H9 (cell line): ENCODE data around the gene RTN1. TPM values are rescaled to one million over a fixed set of nuclear protein-coding genes. Genes with fewer than 3 reads are reported as not detected.

Source experiments
- DNase-seq: peaks from one replicate; pipeline ENCODE4 v3.0.0-alpha.2; 2017
- H2AFZ ChIP-seq: one replicate; pipeline ENCODE4 v1.6.1; 2013; ENCODE audit warnings: mild to moderate bottlenecking, low read length, control low read depth, moderate library complexity
- H2AK5ac ChIP-seq: 2 replicates; pipeline ENCODE4 v1.6.1; 2013; ENCODE audit warnings: low read length, control low read depth, mixed read lengths; ENCODE audit not compliant: insufficient read length
- H2BK120ac ChIP-seq: one replicate; pipeline ENCODE4 v1.6.1; 2013; ENCODE audit warnings: low read depth, mild to moderate bottlenecking, low read length, control low read depth, inconsistent platforms; ENCODE audit not compliant: poor library complexity, severe bottlenecking
- H2BK12ac ChIP-seq: 2 replicates; pipeline ENCODE4 v1.6.1; 2013; ENCODE audit warnings: low read length, control low read depth, mixed read lengths, low read depth; ENCODE audit not compliant: insufficient read length
- H2BK15ac ChIP-seq: 2 replicates; pipeline ENCODE4 v1.6.1; 2013; ENCODE audit warnings: low read depth, low read length, control low read depth
- H2BK20ac ChIP-seq: one replicate; pipeline ENCODE4 v1.6.1; 2013; ENCODE audit warnings: low read depth, mild to moderate bottlenecking, low read length, control low read depth, inconsistent platforms; ENCODE audit not compliant: poor library complexity, severe bottlenecking
- H2BK5ac ChIP-seq: 2 replicates; pipeline ENCODE4 v1.6.1; 2013; ENCODE audit warnings: low read length, control low read depth, mixed read lengths; ENCODE audit not compliant: insufficient read length
- H3K14ac ChIP-seq: 2 replicates; pipeline ENCODE4 v1.6.1; 2013; ENCODE audit warnings: low read length, control low read depth; ENCODE audit not compliant: insufficient read depth
- H3K18ac ChIP-seq: 2 replicates; pipeline ENCODE4 v1.6.1; 2013; ENCODE audit warnings: low read depth, mild to moderate bottlenecking, mixed read lengths, low read length, control low read depth; ENCODE audit not compliant: insufficient read length
- H3K23ac ChIP-seq: 2 replicates; pipeline ENCODE4 v1.6.1; 2013; ENCODE audit warnings: low read length, control low read depth, mixed read lengths, low read depth; ENCODE audit not compliant: insufficient read length
- H3K23me2 ChIP-seq: 2 replicates; pipeline ENCODE4 v1.6.1; 2013; ENCODE audit warnings: low read depth, mild to moderate bottlenecking, mixed read lengths, low read length, control low read depth; ENCODE audit not compliant: insufficient read length, poor library complexity, severe bottlenecking
- H3K27ac ChIP-seq: 2 replicates; pipeline ENCODE4 v1.5.1; 2013; ENCODE audit warnings: low read length, control low read depth, mixed read lengths, low read depth; ENCODE audit not compliant: insufficient read length
- H3K27me3 ChIP-seq: 2 replicates; pipeline ENCODE4 v1.6.1; 2013; ENCODE audit warnings: low read length, control low read depth, inconsistent platforms; ENCODE audit not compliant: insufficient read depth
- H3K4ac ChIP-seq: 2 replicates; pipeline ENCODE4 v1.6.1; 2013; ENCODE audit warnings: low read depth, mild to moderate bottlenecking, control low read depth, inconsistent platforms, low read length, moderate library complexity
- H3K4me1 ChIP-seq: 2 replicates; pipeline ENCODE4 v1.6.1; 2013; ENCODE audit warnings: low read length, control low read depth, inconsistent platforms; ENCODE audit not compliant: insufficient read depth
- H3K4me2 ChIP-seq: 2 replicates; pipeline ENCODE4 v1.6.1; 2013; ENCODE audit warnings: low read length, control low read depth, mixed read lengths; ENCODE audit not compliant: insufficient read length, insufficient read depth
- H3K56ac ChIP-seq: 2 replicates; pipeline ENCODE4 v1.6.1; 2013; ENCODE audit warnings: low read depth, mild to moderate bottlenecking, mixed read lengths, low read length, control low read depth; ENCODE audit not compliant: insufficient read length
- H3K79me1 ChIP-seq: 2 replicates; pipeline ENCODE4 v1.6.1; 2013; ENCODE audit warnings: low read depth, mild to moderate bottlenecking, moderate library complexity, low read length, control low read depth, inconsistent platforms; ENCODE audit not compliant: insufficient read depth, poor library complexity, severe bottlenecking
- H3K79me2 ChIP-seq: 2 replicates; pipeline ENCODE4 v1.6.1; 2013; ENCODE audit warnings: low read length, control low read depth, inconsistent platforms; ENCODE audit not compliant: insufficient read depth
- H3K9ac ChIP-seq: 2 replicates; pipeline ENCODE4 v1.6.1; 2013; ENCODE audit warnings: low read length, control low read depth, mixed read lengths; ENCODE audit not compliant: insufficient read length; ENCODE audit errors: extremely low read depth
- H3K9me3 ChIP-seq: one replicate; pipeline ENCODE4 v1.6.1; 2013; ENCODE audit warnings: low read depth, low read length, inconsistent platforms; ENCODE audit not compliant: control insufficient read depth
- H3T11ph ChIP-seq: one replicate; pipeline ENCODE4 v1.6.1; 2013; ENCODE audit warnings: mild to moderate bottlenecking, low read length, control low read depth, inconsistent platforms
- H4K20me1 ChIP-seq: one replicate; pipeline ENCODE4 v1.6.1; 2013; ENCODE audit not compliant: control insufficient read depth, insufficient read length, insufficient read depth
- H4K5ac ChIP-seq: 2 replicates; pipeline ENCODE4 v1.6.1; 2013; ENCODE audit warnings: low read depth, mild to moderate bottlenecking, mixed read lengths, low read length, control low read depth; ENCODE audit not compliant: insufficient read length
- H4K8ac ChIP-seq: replicated peaks from 2 replicates; pipeline ENCODE4 v1.6.1; 2013; ENCODE audit warnings: low read length, control low read depth, mixed read lengths, low read depth; ENCODE audit not compliant: insufficient read length
- H4K91ac ChIP-seq: 2 replicates; pipeline ENCODE4 v1.6.1; 2013; ENCODE audit warnings: low read depth, mild to moderate bottlenecking, moderate library complexity, mixed read lengths, low read length, control low read depth; ENCODE audit not compliant: insufficient read length
- H3K27ac Mint-ChIP-seq, 3 experiments: 2 replicates in 2 of 3; 3 replicates in 1 of 3; pipeline ENCODE4 v1.8.0; 2020 to 2021; ENCODE audit warnings: mixed read lengths in 3 of 3, mild to moderate bottlenecking in 1 of 3, moderate library complexity in 1 of 3
- H3K27me3 Mint-ChIP-seq: 2 replicates; pipeline ENCODE4 v1.8.0; 2021; ENCODE audit warnings: low read depth, mild to moderate bottlenecking, moderate library complexity, mixed read lengths
- H3K36me3 Mint-ChIP-seq, 3 experiments: 2 replicates in 2 of 3; 3 replicates in 1 of 3; pipeline ENCODE4 v1.8.0; 2020 to 2021; ENCODE audit warnings: low read depth in 3 of 3, mixed read lengths in 3 of 3; ENCODE audit not compliant: insufficient read depth in 1 of 3
- H3K4me1 Mint-ChIP-seq, 2 experiments: 2 replicates each; pipeline ENCODE4 v1.8.0; 2020; ENCODE audit warnings: mixed read lengths in 2 of 2
- H3K4me3 Mint-ChIP-seq, 2 experiments: 2 replicates in 1 of 2; 3 replicates in 1 of 2; pipeline ENCODE4 v1.8.0; 2020 to 2021; ENCODE audit warnings: mild to moderate bottlenecking in 2 of 2, mixed read lengths in 2 of 2, moderate library complexity in 1 of 2
- H3K9me3 Mint-ChIP-seq, 2 experiments: 2 replicates in 1 of 2; 3 replicates in 1 of 2; pipeline ENCODE4 v1.8.0; 2020; ENCODE audit warnings: mild to moderate bottlenecking in 2 of 2, mixed read lengths in 2 of 2, moderate library complexity in 1 of 2
- CTCF ChIP-seq: fragments of 200-600 bp; sonication (generic); conservative IDR thresholded peaks from 3 replicates; pipeline ENCODE4 v1.8.0; 2021; ENCODE audit warnings: antibody characterized with exemption, mild to moderate bottlenecking
- total RNA-seq: library from RNA; stranded (reverse); gene quantifications from 2 replicates; pipeline ENCODE4 v1.2.1, GENCODE V29; 2021

RTN1 gene
- total RNA-seq, 1 experiment from 2014 or later: 1.8 TPM

- TF ChIP-seq CTCF: no peak
Measured at GRCh38 chr14:59826150-59826549, 44.4 kb downstream of the RTN1 start.

More at GRCh38 chr14:59826150-59826549, 44.4 kb downstream of the RTN1 start:
- Histone ChIP-seq H3K79me1 (no peaks in the 10 kb centered on the region), H3K79me2 (no peaks in the 10 kb centered on the region), H3K9ac (no peak overlapping the region), H4K5ac (no peak overlapping the region), H2AFZ (no peak overlapping the region), H2BK20ac (no peak overlapping the region), H2BK5ac (no peak overlapping the region), H3K4ac (no peak overlapping the region), H2AK5ac (no peak overlapping the region), H2BK15ac (no peak overlapping the region), H4K91ac (no peak overlapping the region), H3K23me2 (no peaks in the 10 kb centered on the region), H3K56ac (no peak overlapping the region), H3K4me2 (no peak overlapping the region), H3K4me1 (no peaks in the 10 kb centered on the region), H3K9me3 (no peaks in the 10 kb centered on the region), H2BK12ac (no peak overlapping the region), H3K27ac (no peak overlapping the region), H3K18ac (no peak overlapping the region), H2BK120ac (no peak overlapping the region), H3K14ac (no peak overlapping the region), H3T11ph (no peak overlapping the region), H3K23ac (no peak overlapping the region), H4K20me1 (no peaks in the 10 kb centered on the region), H4K8ac (no peak overlapping the region), H3K27me3 (no peaks in the 10 kb centered on the region)
- Mint-ChIP-seq H3K27me3 (no peaks in the 10 kb centered on the region; the same call in 1 of the 2 replicates), H3K27ac (no peak overlapping the region), H3K4me1 (peaks cover 18 to 21% of the 10 kb centered on the region in 2 experiments), H3K9me3 (no peaks in the 10 kb centered on the region), H3K36me3 (no peaks in the 10 kb centered on the region; a peak in 1 of 7 replicates), H3K4me3 (no peak overlapping the region)
- no peak for DNase-seq
